Endothelial cell of umbilical vein (primary cell): ENCODE results near the gene EIF4E1B.

Experiments
- EZH2 ChIP-seq: IDR thresholded peaks from 2 replicates; pipeline ENCODE4 v1.6.1; 2012; ENCODE audit warnings: borderline replicate concordance, low read depth, mild to moderate bottlenecking, moderate library complexity, low read length, inconsistent platforms; ENCODE audit not compliant: severe bottlenecking
- JUN ChIP-seq: IDR thresholded peaks from 2 replicates; pipeline ENCODE4 v1.6.1; 2011; ENCODE audit warnings: borderline replicate concordance, low read depth; ENCODE audit not compliant: insufficient read length, insufficient read depth
- POLR2A ChIP-seq: IDR thresholded peaks from 2 replicates; pipeline ENCODE4 v1.6.1; 2012; ENCODE audit warnings: low read depth, mild to moderate bottlenecking, control low read depth, low read length
- TF ChIP-seq, protein P1 (sequence below), 2 donors: IDR thresholded peaks; 1 replicate in 1 of 2; 2 replicates in 1 of 2; pipeline ENCODE4 v1.5.1; 2011; ENCODE audit warnings: low read length in 2 of 2, mild to moderate bottlenecking in 2 of 2, moderate library complexity in 2 of 2, control low read depth in 1 of 2, inconsistent platforms in 1 of 2, low read depth in 1 of 2; ENCODE audit not compliant: insufficient read depth in 1 of 2; ENCODE audit errors: extremely low read depth in 1 of 2

DNA sequence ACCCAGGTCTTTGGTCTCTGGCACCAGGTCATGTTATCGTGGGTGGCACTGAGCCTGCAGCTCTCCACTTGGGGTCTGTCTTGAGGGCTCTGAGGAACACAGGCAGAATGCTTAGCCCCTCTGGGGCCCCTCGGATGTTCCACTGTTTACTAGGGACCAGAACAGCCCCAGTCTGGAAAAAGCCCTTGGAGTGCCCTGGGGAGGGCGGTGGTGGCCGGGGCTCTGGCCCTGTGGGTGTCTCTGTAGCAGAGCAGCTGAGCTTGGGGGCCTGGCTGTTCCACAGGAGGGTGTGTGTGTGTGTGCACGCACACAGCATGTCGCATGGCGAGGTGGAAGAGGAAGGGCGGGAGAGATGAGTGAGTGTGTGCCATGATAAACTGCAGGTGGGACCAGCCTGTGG, 35.9 kb upstream of the EIF4E1B start:
- TF ChIP-seq, protein P1, sequence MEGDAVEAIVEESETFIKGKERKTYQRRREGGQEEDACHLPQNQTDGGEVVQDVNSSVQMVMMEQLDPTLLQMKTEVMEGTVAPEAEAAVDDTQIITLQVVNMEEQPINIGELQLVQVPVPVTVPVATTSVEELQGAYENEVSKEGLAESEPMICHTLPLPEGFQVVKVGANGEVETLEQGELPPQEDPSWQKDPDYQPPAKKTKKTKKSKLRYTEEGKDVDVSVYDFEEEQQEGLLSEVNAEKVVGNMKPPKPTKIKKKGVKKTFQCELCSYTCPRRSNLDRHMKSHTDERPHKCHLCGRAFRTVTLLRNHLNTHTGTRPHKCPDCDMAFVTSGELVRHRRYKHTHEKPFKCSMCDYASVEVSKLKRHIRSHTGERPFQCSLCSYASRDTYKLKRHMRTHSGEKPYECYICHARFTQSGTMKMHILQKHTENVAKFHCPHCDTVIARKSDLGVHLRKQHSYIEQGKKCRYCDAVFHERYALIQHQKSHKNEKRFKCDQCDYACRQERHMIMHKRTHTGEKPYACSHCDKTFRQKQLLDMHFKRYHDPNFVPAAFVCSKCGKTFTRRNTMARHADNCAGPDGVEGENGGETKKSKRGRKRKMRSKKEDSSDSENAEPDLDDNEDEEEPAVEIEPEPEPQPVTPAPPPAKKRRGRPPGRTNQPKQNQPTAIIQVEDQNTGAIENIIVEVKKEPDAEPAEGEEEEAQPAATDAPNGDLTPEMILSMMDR (IDR thresholded peaks at IDR 0.05; ENCODE audit: extremely low read depth in 1 of 2, insufficient read depth in 1 of 2, low read depth in 1 of 2, low read length in 2 of 2) = no peak
- TF ChIP-seq POLR2A (no peak), EZH2 (no peak), JUN (no peak)
